Endodermal cell (in vitro differentiated cells): Measurements from ENCODE around the gene CLDN20. TPM values are rescaled to one million over a fixed set of nuclear protein-coding genes. Genes with fewer than 3 reads are reported as not detected.

Experiments used
- DNase-seq: peaks from one replicate; pipeline ENCODE4 v3.0.0-alpha.2; 2017
- H3K27ac ChIP-seq: 2 replicates; pipeline ENCODE4 v1.5.1; 2013; ENCODE audit warnings: mild to moderate bottlenecking, low read depth, low read length, moderate library complexity
- H3K27me3 ChIP-seq: 2 replicates; pipeline ENCODE4 v1.6.1; 2013; ENCODE audit warnings: mild to moderate bottlenecking, low read length, moderate library complexity; ENCODE audit not compliant: insufficient read depth, control insufficient read depth, poor library complexity, severe bottlenecking
- H3K36me3 ChIP-seq: 2 replicates; pipeline ENCODE4 v1.7.0; 2013; ENCODE audit warnings: mild to moderate bottlenecking, low read length, moderate library complexity; ENCODE audit not compliant: control insufficient read depth, insufficient read depth
- H3K4me1 ChIP-seq: one replicate; pipeline ENCODE4 v1.7.0; 2013; ENCODE audit warnings: low read length; ENCODE audit not compliant: control insufficient read depth, insufficient read depth
- H3K4me3 ChIP-seq: 2 replicates; pipeline ENCODE4 v1.5.1; 2013; ENCODE audit warnings: mild to moderate bottlenecking, low read length, moderate library complexity
- H3K9ac ChIP-seq: 2 replicates; pipeline ENCODE4 v1.6.1; 2013; ENCODE audit warnings: mild to moderate bottlenecking, low read length, moderate library complexity; ENCODE audit not compliant: poor library complexity, severe bottlenecking; ENCODE audit errors: extremely low read depth
- H3K9me3 ChIP-seq: 2 replicates; pipeline ENCODE4 v1.6.1; 2013; ENCODE audit warnings: mild to moderate bottlenecking, low read length, moderate library complexity; ENCODE audit not compliant: control insufficient read depth
- H3K27ac Mint-ChIP-seq: 2 replicates; pipeline ENCODE4 v1.8.0; 2020; ENCODE audit warnings: mixed read lengths
- H3K27me3 Mint-ChIP-seq: 2 replicates; pipeline ENCODE4 v1.8.0; 2021; ENCODE audit warnings: mild to moderate bottlenecking, mixed read lengths; ENCODE audit not compliant: insufficient read depth
- H3K36me3 Mint-ChIP-seq: 2 replicates; pipeline ENCODE4 v1.8.0; 2020; ENCODE audit warnings: low read depth, mixed read lengths
- H3K4me1 Mint-ChIP-seq: 2 replicates; pipeline ENCODE4 v1.8.0; 2020; ENCODE audit warnings: mixed read lengths
- H3K4me3 Mint-ChIP-seq: 2 replicates; pipeline ENCODE4 v1.8.0; 2020; ENCODE audit warnings: mild to moderate bottlenecking, moderate library complexity, mixed read lengths
- H3K9me3 Mint-ChIP-seq: 2 replicates; pipeline ENCODE4 v1.8.0; 2020; ENCODE audit warnings: mild to moderate bottlenecking, mixed read lengths
- CTCF ChIP-seq: fragments of 200-600 bp; sonication (generic); conservative IDR thresholded peaks from 2 replicates; pipeline ENCODE4 v1.5.0; 2021; ENCODE audit warnings: antibody characterized with exemption, mild to moderate bottlenecking
- WGBS, 2 experiments: methylation state at CpG; one replicate each; pipeline versions ENCODE4 v1.1.5 to v1.1.7; 2013; ENCODE audit warnings: missing lambda C conversion rate in 2 of 2, mixed read lengths in 1 of 2; ENCODE audit not compliant: insufficient coverage in 1 of 2, insufficient read length in 1 of 2; 5-methylcytosine and 5-hydroxymethylcytosine counted together
- total RNA-seq, 2 donors: library from RNA; stranded (reverse); fragmentation: NEBNext Ultra II Directional in 1 of 2; extraction: Animal tissue kit (Norgen Biotek cat#: 25700) in 1 of 2; gene quantifications; 2 replicates in 1 of 2; 3 replicates in 1 of 2; pipeline ENCODE4 v1.2.1, GENCODE V29; 2021

CLDN20 gene
- total RNA-seq, 2 donors from 2014 or later, result not detected

GRCh38 chr6:155222506-155222905, 41.3 kb upstream of the CLDN20 start:
- H3K4me1 Mint-ChIP-seq, result peaks cover 21% of the 10 kb centered on the region
- H3K9me3 ChIP-seq, result peaks cover 5% of the 10 kb centered on the region
- H3K27me3 ChIP-seq, result no peaks in the 10 kb centered on the region
- no peak overlapping the region for H3K27ac Mint-ChIP-seq
- peaks cover 6% of the 10 kb centered on the region for H3K36me3 Mint-ChIP-seq
- no peak overlapping the region for H3K27ac ChIP-seq
- H3K4me3 ChIP-seq, result no peak overlapping the region
- no peak overlapping the region for H3K9ac ChIP-seq
- TF ChIP-seq CTCF, result no peak
- no peak for DNase-seq
- peaks cover 6% of the 10 kb centered on the region for H3K9me3 Mint-ChIP-seq
- no peaks in the 10 kb centered on the region for H3K27me3 Mint-ChIP-seq
- H3K4me3 Mint-ChIP-seq, result no peak overlapping the region
- no peaks in the 10 kb centered on the region for H3K36me3 ChIP-seq
- WGBS, 2 experiments, result 94 to 97% methylated on average over 4 of the region's 4 CpGs
- peaks cover 8% of the 10 kb centered on the region for H3K4me1 ChIP-seq

GRCh38 chr6:155223646-155224451, 40.0 kb upstream of the CLDN20 start:
- no peak for DNase-seq
- Histone ChIP-seq H3K27ac (no peak overlapping the region), H3K36me3 (no peaks in the 10 kb centered on the region), H3K9ac (no peak overlapping the region), H3K4me1 (peaks cover 8% of the 10 kb centered on the region), H3K27me3 (no peaks in the 10 kb centered on the region), H3K4me3 (no peak overlapping the region), H3K9me3 (peaks cover 5% of the 10 kb centered on the region)
- TF ChIP-seq CTCF, result no peak
- H3K36me3 Mint-ChIP-seq, result peaks cover 6% of the 10 kb centered on the region
- no peaks in the 10 kb centered on the region for H3K27me3 Mint-ChIP-seq
- 80 to 93% methylated on average over 6 to 12 of the region's 12 CpGs for WGBS, 2 experiments
- peak overlapping the region; percentile 59 for H3K27ac Mint-ChIP-seq
- H3K4me3 Mint-ChIP-seq, result no peak overlapping the region
- H3K4me1 Mint-ChIP-seq, result peaks cover 21% of the 10 kb centered on the region
- H3K9me3 Mint-ChIP-seq, result peaks cover 6% of the 10 kb centered on the region

GRCh38 chr6:155224618-155225017, 39.2 kb upstream of the CLDN20 start:
- Mint-ChIP-seq H3K36me3 (peaks cover 6% of the 10 kb centered on the region), H3K9me3 (peaks cover 7% of the 10 kb centered on the region), H3K4me1 (peaks cover 21% of the 10 kb centered on the region), H3K4me3 (no peak overlapping the region), H3K27ac (no peak overlapping the region), H3K27me3 (no peaks in the 10 kb centered on the region)
- H3K27ac ChIP-seq, result no peak overlapping the region
- no peak overlapping the region for H3K9ac ChIP-seq
- H3K9me3 ChIP-seq, result peaks cover 5% of the 10 kb centered on the region
- no peaks in the 10 kb centered on the region for H3K36me3 ChIP-seq
- TF ChIP-seq CTCF, result no peak
- peaks cover 8% of the 10 kb centered on the region for H3K4me1 ChIP-seq
- no peaks in the 10 kb centered on the region for H3K27me3 ChIP-seq
- no peak overlapping the region for H3K4me3 ChIP-seq
- DNase-seq, result no peak
- WGBS, 2 experiments, result 87 to 92% methylated on average over 2 to 7 of the region's 7 CpGs
